HEK293T (cell line): ENCODE measurements around the gene SLC34A2.

Experiments used
- ARNT ChIP-seq: fragments of 450-650 bp; IDR thresholded peaks from 2 replicates; pipeline ENCODE4 v1.6.1; 2017; ENCODE audit warnings: mild to moderate bottlenecking
- BHLHE40 ChIP-seq: fragments of 450-650 bp; IDR thresholded peaks from 2 replicates; pipeline ENCODE4 v1.6.1; 2016; ENCODE audit warnings: mild to moderate bottlenecking, moderate library complexity, borderline replicate concordance
- CTBP1 ChIP-seq: fragments of 450-650 bp; IDR thresholded peaks from 2 replicates; pipeline ENCODE4 v1.6.1; 2016; ENCODE audit warnings: borderline replicate concordance
- ELF4 ChIP-seq: fragments of 450-650 bp; IDR thresholded peaks from 2 replicates; pipeline ENCODE4 v1.6.1; 2017; ENCODE audit warnings: antibody characterized with exemption
- FOXA1 ChIP-seq: fragments of 450-650 bp; IDR thresholded peaks from 2 replicates; pipeline ENCODE4 v1.6.1; 2016; ENCODE audit warnings: mild to moderate bottlenecking
- FOXK2 ChIP-seq: fragments of 450-650 bp; IDR thresholded peaks from 2 replicates; pipeline ENCODE4 v1.6.1; 2016; ENCODE audit warnings: mild to moderate bottlenecking
- FOXM1 ChIP-seq: fragments of 450-650 bp; IDR thresholded peaks from 2 replicates; pipeline ENCODE4 v1.6.1; 2017; ENCODE audit warnings: mild to moderate bottlenecking, borderline replicate concordance
- HDGF ChIP-seq: fragments of 450-650 bp; IDR thresholded peaks from 2 replicates; pipeline ENCODE4 v1.6.1; 2017; ENCODE audit warnings: antibody characterized with exemption, borderline replicate concordance
- LEF1 ChIP-seq: fragments of 450-650 bp; IDR thresholded peaks from 2 replicates; pipeline ENCODE4 v1.6.1; 2017; ENCODE audit warnings: mild to moderate bottlenecking, borderline replicate concordance
- PKNOX1 ChIP-seq: fragments of 450-650 bp; IDR thresholded peaks from 2 replicates; pipeline ENCODE4 v1.6.1; 2016
- SP1 ChIP-seq: fragments of 450-650 bp; IDR thresholded peaks from 2 replicates; pipeline ENCODE4 v1.6.1; 2017
- SUZ12 ChIP-seq: fragments of 450-650 bp; IDR thresholded peaks from 2 replicates; pipeline ENCODE4 v1.6.1; 2016; ENCODE audit warnings: mild to moderate bottlenecking
- TARDBP ChIP-seq: fragments of 450-650 bp; IDR thresholded peaks from 2 replicates; pipeline ENCODE4 v1.6.1; 2016
- ZNF384 ChIP-seq: fragments of 450-650 bp; IDR thresholded peaks from 2 replicates; pipeline ENCODE4 v1.6.1; 2016

- TF ChIP-seq FOXA1 (no peak), BHLHE40 (no peak), FOXK2 (no peak), ELF4 (no peak), TARDBP (no peak), LEF1 (no peak), SP1 (no peak), SUZ12 (no peak), PKNOX1 (no peak), HDGF (no peak), FOXM1 (no peak), ZNF384 (no peak), ARNT (no peak), CTBP1 (no peak)
Measured at GRCh38 chr4:25677943-25678342, 22.3 kb downstream of the SLC34A2 start.
